Hepatic stellate cell (primary cell): ENCODE measurements around the gene PLD4.

Experiments used
- DNase-seq: peaks from one replicate; pipeline ENCODE4 v3.0.0; 2011; ENCODE audit warnings: low spot score

Gene PLD4

GRCh38 chr14:104956290-104956890 is 31.7 kb downstream of the PLD4 start:
- DNase-seq: no peak

- DNase-seq: no peak
Observed at GRCh38 chr14:104957146-104958113, 32.8 kb downstream of the PLD4 start.

DNA sequence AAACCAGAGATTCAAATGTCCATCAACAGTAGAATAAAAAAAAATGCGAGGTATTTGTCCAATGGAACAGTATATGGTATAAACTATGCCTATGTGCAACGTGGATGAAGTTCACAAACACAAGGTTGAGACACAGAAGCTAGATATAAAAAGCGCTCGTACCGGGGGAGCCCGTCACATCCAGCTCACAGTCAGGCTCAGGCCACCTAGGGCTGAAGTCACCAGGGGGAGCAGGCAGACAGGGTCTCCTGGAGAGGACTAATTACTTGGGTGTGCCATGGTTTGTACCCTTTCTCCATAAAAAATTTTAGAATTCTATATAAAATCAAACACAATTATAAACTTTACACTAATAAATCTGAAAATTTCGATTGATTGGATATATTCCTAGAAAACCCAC is 39.9 kb downstream of the PLD4 start:
- no peak for DNase-seq

GRCh38 chr14:104965561-104966231 is 41.0 kb downstream of the PLD4 start:
- DNase-seq: no peak

- no peak for DNase-seq
Observed at GRCh38 chr14:104966261-104966865, 41.7 kb downstream of the PLD4 start.

DNA sequence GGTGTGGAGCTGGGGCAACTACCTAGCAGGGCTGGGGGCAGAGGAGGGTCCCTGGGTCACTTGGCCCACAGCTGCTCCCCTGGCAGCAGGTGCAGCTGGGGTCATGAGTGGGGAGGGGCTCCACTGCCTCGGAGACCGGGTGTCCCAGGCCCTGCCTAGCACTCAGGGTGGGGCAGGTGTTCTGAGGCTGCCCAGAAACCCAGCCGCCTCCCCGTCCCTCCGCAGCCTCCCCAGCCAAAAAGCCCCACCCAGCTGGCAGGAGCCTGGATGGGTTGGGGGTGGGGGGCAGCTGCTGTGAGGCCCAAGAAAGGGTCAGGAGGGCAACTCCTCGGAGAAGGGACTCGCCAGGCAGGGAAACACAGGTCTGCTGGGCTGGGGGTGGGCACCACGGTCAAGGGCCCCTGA is 42.3 kb downstream of the PLD4 start:
- no peak for DNase-seq

- DNase-seq: peak; percentile 45
Observed at GRCh38 chr14:104967386-104968152, 42.9 kb downstream of the PLD4 start.

- peak; percentile 64 for DNase-seq
Observed at GRCh38 chr14:104968153-104968527, 43.5 kb downstream of the PLD4 start.

DNA sequence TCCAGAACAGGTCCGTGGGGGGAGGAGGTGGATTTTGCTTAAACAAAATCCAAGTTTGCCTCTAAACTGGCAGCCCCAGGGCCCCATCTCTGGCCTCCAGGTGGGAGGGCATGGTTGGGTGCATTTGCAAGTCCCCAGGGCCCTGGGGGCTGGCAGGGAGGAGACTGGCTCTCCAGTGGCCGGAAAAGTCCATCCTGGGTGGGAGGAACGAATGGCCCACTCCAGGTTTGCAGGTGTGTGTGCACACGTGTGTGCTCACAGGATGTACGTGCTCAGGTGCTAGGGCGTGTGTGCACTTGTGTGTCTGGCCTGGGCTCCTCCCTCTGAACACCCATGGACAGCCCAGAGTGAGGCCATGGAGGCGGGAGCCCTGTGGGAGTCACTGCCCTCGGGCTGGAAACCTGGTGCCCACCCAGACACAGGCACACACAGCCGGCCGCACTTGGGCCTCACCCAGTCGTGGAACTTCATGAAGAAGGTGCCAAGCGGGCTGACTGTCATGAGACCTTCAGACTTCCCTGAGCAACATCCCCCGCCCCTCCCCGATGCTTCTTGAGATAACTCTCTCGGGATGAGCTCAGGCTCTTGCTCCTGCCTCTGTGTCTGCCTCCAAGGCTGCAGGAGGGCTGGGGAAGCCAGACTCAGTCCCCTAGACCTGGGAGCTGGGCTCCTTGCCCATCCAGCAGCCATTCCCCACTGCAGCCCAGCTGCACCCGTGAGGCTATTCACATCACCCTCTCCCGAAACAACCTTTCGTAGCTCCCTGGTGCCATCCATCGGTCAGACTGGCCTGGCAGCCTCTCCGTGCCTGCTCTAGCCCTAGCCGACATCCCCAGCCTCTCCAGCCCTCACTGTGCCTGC is 44.1 kb downstream of the PLD4 start:
- no peak for DNase-seq

- DNase-seq: no peak
Observed at GRCh38 chr14:104969741-104970230, 45.1 kb downstream of the PLD4 start.

- DNase-seq: peak; percentile 73
Observed at GRCh38 chr14:104970231-104971068, 45.8 kb downstream of the PLD4 start.

GRCh38 chr14:104971447-104972240 is 47.0 kb downstream of the PLD4 start:
- DNase-seq: no peak

- DNase-seq: no peak
Observed at GRCh38 chr14:104972301-104973134, 47.8 kb downstream of the PLD4 start.

DNA sequence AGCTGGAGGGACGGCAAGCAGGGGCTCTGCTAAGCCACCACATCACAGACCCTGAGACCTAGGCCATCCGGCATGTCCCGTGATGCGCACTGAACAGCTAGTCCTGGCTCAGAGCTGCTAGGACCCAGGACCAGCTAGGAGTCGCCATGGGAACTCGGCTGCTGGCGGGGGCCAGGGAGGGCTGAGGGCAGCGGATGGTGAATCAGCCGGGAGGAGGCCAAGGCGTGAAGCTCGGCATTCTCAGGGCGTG is 48.4 kb downstream of the PLD4 start:
- DNase-seq: peak; percentile 98

GRCh38 chr14:104973385-104974145 is 48.9 kb downstream of the PLD4 start:
- DNase-seq: peak; percentile 56

- no peak for DNase-seq
Observed at GRCh38 chr14:104974146-104974541, 49.5 kb downstream of the PLD4 start.

- DNase-seq: no peak
Observed at GRCh38 chr14:104974665-104975390, 50.1 kb downstream of the PLD4 start.
